ENCODE data around the gene ZIC4. TPM values are rescaled to one million over a fixed set of nuclear protein-coding genes. Genes with fewer than 3 reads are reported as not detected.

Gene ZIC4
- total and polyA plus RNA-seq, 10 of the 15 experiments (the other 5 are each of a cell fraction or from before 2014, with no cell fraction given): not detected

DNA sequence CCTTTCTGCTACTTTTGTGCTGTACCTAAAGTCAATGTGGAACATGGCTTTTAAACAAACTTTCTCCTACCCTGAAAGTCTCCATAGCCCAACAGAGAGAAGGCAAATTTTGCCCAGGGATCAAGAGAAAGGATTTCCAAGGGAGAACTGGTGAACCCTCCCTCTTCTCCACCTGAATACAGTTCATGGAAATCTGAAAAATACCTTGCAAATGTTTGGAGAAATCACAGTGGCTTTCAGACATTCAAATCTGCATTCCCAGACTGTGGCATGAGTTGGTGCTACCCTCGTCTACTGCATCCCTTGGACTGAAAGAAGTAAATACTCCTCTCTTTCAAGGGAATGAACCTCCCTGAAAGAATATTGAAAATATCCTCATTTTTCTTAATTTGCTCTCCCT lies 38.7 kb downstream of the ZIC4 start:
- Histone ChIP-seq H4K20me1 (ENCODE audit: control insufficient read depth, insufficient read depth) (no peaks in the 10 kb centered on the region), H3K36me3 (ENCODE audit: control insufficient read depth in 2 of 2, insufficient read depth in 2 of 2, low read length in 1 of 2) (no peaks in the 10 kb centered on the region), H3K27me3 (replicated peaks in 1 of 2; ENCODE audit: control insufficient read depth in 2 of 2, insufficient read depth in 2 of 2, low read length in 1 of 2) (peaks cover 1 to 28% of the 10 kb centered on the region in 2 experiments), H3K79me2 (ENCODE audit: control insufficient read depth, insufficient read depth, low read length) (no peaks in the 10 kb centered on the region), H3K9me3 (replicated peaks; ENCODE audit: control insufficient read depth, insufficient read depth, low read length) (no peaks in the 10 kb centered on the region; the same call in 2 of the 3 replicates), H3K27ac (ENCODE audit: control insufficient read depth, insufficient read depth) (no peak overlapping the region), H3K4me1 (ENCODE audit: control insufficient read depth, insufficient read depth, low read length) (no peaks in the 10 kb centered on the region), H2AFZ (ENCODE audit: control insufficient read depth, low read depth, low read length) (no peak overlapping the region), H3K4me2 (ENCODE audit: control insufficient read depth, insufficient read depth) (no peak overlapping the region), H3K4me3 (no peak overlapping the region), H3K9ac (ENCODE audit: control insufficient read depth, insufficient read depth, low read length) (no peak overlapping the region)
- ChIA-PET RAD21 (ENCODE audit: unreplicated experiment) (no interaction called here), SMC1A (ENCODE audit: uncharacterized antibody, unreplicated experiment) (no interaction called here), CTCF (interaction anchor here (1.2 kb wide), 1 partner anchor 16 kb away, joined by 3 read pairs; no protein-coding TSS in a partner anchor), POLR2A (no interaction called here)
- no TSS peak for BruUV-seq (replicated peaks)
- in situ Hi-C loops (cut with MboI) (no loop called here), intact Hi-C loops (cut with micrococcal nuclease; ENCODE audit: unreplicated experiment) (loop anchor here (10.0 kb wide), 1 partner anchor 1017 kb away; no protein-coding TSS in a partner anchor)
- ATAC-seq (no peak), DNase-seq (ENCODE audit: low read depth, low spot score) (no peak), FAIRE-seq (no peak)
- TF ChIP-seq, protein P1, sequence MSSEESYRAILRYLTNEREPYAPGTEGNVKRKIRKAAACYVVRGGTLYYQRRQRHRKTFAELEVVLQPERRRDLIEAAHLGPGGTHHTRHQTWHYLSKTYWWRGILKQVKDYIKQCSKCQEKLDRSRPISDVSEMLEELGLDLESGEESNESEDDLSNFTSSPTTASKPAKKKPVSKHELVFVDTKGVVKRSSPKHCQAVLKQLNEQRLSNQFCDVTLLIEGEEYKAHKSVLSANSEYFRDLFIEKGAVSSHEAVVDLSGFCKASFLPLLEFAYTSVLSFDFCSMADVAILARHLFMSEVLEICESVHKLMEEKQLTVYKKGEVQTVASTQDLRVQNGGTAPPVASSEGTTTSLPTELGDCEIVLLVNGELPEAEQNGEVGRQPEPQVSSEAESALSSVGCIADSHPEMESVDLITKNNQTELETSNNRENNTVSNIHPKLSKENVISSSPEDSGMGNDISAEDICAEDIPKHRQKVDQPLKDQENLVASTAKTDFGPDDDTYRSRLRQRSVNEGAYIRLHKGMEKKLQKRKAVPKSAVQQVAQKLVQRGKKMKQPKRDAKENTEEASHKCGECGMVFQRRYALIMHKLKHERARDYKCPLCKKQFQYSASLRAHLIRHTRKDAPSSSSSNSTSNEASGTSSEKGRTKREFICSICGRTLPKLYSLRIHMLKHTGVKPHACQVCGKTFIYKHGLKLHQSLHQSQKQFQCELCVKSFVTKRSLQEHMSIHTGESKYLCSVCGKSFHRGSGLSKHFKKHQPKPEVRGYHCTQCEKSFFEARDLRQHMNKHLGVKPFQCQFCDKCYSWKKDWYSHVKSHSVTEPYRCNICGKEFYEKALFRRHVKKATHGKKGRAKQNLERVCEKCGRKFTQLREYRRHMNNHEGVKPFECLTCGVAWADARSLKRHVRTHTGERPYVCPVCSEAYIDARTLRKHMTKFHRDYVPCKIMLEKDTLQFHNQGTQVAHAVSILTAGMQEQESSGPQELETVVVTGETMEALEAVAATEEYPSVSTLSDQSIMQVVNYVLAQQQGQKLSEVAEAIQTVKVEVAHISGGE (CRISPR knock-in tag; IDR thresholded peaks at IDR 0.05): no peak
- no peak for TF ChIP-seq CBFB (IDR thresholded peaks at IDR 0.05; ENCODE audit: low read depth)
- TF ChIP-seq CHD4 (IDR thresholded peaks at IDR 0.05): no peak
- no peak for TF ChIP-seq SMAD1 (IDR thresholded peaks at IDR 0.05; ENCODE audit: low read depth, partially characterized antibody)
- TF ChIP-seq WRNIP1 (IDR thresholded peaks at IDR 0.05; ENCODE audit: borderline replicate concordance, low read depth, low read length): no peak
- TF ChIP-seq SREBF2 (IDR thresholded peaks at IDR 0.05; ENCODE audit: low read length): no peak
- no peak for TF ChIP-seq POLR2AphosphoS5 (IDR thresholded peaks at IDR 0.05; ENCODE audit: low read length)
- TF ChIP-seq ZNF207 (IDR thresholded peaks at IDR 0.05; ENCODE audit: borderline replicate concordance): no peak
- TF ChIP-seq HDAC2 (IDR thresholded peaks at IDR 0.05): no peak
- no peak for TF ChIP-seq NKRF (conservative IDR thresholded peaks at IDR 0.05)
- no peak for TF ChIP-seq CEBPB (IDR thresholded peaks at IDR 0.05; ENCODE audit: borderline replicate concordance in 1 of 2, low read depth in 2 of 2, low read length in 2 of 2)
- TF ChIP-seq, protein P2, sequence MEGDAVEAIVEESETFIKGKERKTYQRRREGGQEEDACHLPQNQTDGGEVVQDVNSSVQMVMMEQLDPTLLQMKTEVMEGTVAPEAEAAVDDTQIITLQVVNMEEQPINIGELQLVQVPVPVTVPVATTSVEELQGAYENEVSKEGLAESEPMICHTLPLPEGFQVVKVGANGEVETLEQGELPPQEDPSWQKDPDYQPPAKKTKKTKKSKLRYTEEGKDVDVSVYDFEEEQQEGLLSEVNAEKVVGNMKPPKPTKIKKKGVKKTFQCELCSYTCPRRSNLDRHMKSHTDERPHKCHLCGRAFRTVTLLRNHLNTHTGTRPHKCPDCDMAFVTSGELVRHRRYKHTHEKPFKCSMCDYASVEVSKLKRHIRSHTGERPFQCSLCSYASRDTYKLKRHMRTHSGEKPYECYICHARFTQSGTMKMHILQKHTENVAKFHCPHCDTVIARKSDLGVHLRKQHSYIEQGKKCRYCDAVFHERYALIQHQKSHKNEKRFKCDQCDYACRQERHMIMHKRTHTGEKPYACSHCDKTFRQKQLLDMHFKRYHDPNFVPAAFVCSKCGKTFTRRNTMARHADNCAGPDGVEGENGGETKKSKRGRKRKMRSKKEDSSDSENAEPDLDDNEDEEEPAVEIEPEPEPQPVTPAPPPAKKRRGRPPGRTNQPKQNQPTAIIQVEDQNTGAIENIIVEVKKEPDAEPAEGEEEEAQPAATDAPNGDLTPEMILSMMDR (IDR thresholded peaks at IDR 0.05 in 2 of 3, conservative IDR thresholded peaks at IDR 0.05 in 1 of 3; ENCODE audit: control insufficient read depth in 2 of 3, extremely low read depth in 1 of 3, insufficient read depth in 1 of 3, low read depth in 3 of 3, low read length in 3 of 3): no peak
- TF ChIP-seq RFX5 (IDR thresholded peaks at IDR 0.05; ENCODE audit: low read depth, low read length): no peak
- TF ChIP-seq SRF (IDR thresholded peaks at IDR 0.05; ENCODE audit: low read depth in 2 of 2, low read length in 2 of 2): no peak
- no peak for TF ChIP-seq RCOR1 (conservative IDR thresholded peaks at IDR 0.05; ENCODE audit: low read depth, low read length)
- no peak for TF ChIP-seq NR2C1 (IDR thresholded peaks at IDR 0.05)
- TF ChIP-seq HCFC1 (IDR thresholded peaks at IDR 0.05; ENCODE audit: low read length): no peak
- no peak for TF ChIP-seq POLR2AphosphoS2 (IDR thresholded peaks at IDR 0.05; ENCODE audit: low read depth, low read length)
- 5% methylated on average over 1 of the region's 1 CpG for WGBS (ENCODE audit: insufficient coverage, insufficient replicate concordance, low lambda C conversion rate, missing lambda C conversion rate)

All from GM12878 (cell line).